Coronary artery (tissue), 2 donors: ENCODE data around the gene MMS19.
"Not testable (repeated sequence)": the region's sequence is repeated elsewhere in the genome, so short reads cannot be mapped to it uniquely, and the experiment has no call there.

Source experiments
- DNase-seq: peaks from one replicate; pipeline ENCODE4 v3.0.0-alpha.2; 2017; ENCODE audit warnings: low spot score
- H3K27ac ChIP-seq, 2 donors: fragments of 200-600 bp; sonication (generic); one replicate each; pipeline ENCODE4 v1.5.1; 2016 to 2019
- H3K4me3 ChIP-seq: fragments of 200-600 bp; sonication (generic); 2 replicates; pipeline ENCODE4 v1.5.1; 2016; ENCODE audit warnings: mild to moderate bottlenecking, moderate library complexity
- TF ChIP-seq, protein P1 (sequence below): fragments of 200-600 bp; sonication (generic); IDR thresholded peaks from one replicate; pipeline ENCODE4 v1.5.1; 2019; ENCODE audit warnings: antibody characterized with exemption

Gene MMS19

GRCh38 chr10:97427571-97428179 is 70.5 kb downstream of the MMS19 start:
- DNase-seq: no peak
- Histone ChIP-seq H3K4me3 (peak overlapping the region; percentile 97), H3K27ac (peak overlapping the region in 1 of 2 donors; percentile 19)
- TF ChIP-seq, protein P1, sequence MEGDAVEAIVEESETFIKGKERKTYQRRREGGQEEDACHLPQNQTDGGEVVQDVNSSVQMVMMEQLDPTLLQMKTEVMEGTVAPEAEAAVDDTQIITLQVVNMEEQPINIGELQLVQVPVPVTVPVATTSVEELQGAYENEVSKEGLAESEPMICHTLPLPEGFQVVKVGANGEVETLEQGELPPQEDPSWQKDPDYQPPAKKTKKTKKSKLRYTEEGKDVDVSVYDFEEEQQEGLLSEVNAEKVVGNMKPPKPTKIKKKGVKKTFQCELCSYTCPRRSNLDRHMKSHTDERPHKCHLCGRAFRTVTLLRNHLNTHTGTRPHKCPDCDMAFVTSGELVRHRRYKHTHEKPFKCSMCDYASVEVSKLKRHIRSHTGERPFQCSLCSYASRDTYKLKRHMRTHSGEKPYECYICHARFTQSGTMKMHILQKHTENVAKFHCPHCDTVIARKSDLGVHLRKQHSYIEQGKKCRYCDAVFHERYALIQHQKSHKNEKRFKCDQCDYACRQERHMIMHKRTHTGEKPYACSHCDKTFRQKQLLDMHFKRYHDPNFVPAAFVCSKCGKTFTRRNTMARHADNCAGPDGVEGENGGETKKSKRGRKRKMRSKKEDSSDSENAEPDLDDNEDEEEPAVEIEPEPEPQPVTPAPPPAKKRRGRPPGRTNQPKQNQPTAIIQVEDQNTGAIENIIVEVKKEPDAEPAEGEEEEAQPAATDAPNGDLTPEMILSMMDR: no peak

DNA sequence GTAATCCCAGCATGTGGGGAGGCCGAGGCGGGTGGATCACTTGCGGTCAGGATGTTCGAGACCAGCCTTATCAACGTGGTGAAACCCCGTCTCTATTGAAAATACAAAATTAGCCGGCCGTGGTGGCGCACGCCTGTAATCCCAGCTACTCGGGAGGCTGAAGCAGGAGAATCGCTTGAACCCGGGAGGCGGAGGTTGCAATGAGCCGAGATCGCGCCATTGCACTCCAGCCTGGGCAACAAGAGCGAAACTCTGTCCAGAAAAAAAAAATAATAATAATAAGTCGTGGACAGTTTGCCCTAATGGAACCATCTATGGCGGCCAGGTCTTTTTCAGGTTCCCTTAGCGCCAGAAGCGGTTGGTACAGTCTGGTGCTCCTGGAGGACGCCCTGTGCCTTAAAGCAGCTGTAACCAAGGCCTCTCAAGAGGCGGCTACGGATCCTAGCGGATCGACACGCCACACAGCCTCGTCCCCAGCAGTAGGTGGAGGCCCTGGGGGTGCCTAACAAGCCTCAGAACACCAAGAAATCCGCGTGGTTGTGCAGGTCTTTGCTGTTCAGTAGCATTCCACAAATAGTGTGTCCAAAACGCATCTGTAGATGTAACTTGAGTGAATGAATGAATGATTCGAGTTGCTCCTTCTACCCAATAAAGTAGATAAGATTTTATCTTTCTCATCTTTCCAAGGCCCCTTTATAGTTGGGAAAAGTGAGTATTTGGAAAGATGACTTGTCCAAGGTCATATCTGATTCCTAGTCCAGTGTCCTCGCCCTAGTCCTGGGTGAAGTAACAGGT is 71.2 kb downstream of the MMS19 start:
- peak overlapping the region; percentile 97 for H3K4me3 ChIP-seq
- peak overlapping the region; percentile 69 to 93 for H3K27ac ChIP-seq
- TF ChIP-seq, protein P1: no peak
- no peak for DNase-seq

GRCh38 chr10:97425964-97426775 is 72.1 kb downstream of the MMS19 start, which contains the start of gene PGAM1:
Gene PGAM1, plus strand, starts transcription at chr10:97426191. Its CDS starts 117 bp downstream, at chr10:97426308.
- TF ChIP-seq, protein P1: peak; percentile 24
- H3K27ac ChIP-seq: peak within 1 kb of the TSS; percentile 70 to 93
- peak within 1 kb of the TSS; percentile 97 for H3K4me3 ChIP-seq
- DNase-seq: peak; percentile 97

DNA sequence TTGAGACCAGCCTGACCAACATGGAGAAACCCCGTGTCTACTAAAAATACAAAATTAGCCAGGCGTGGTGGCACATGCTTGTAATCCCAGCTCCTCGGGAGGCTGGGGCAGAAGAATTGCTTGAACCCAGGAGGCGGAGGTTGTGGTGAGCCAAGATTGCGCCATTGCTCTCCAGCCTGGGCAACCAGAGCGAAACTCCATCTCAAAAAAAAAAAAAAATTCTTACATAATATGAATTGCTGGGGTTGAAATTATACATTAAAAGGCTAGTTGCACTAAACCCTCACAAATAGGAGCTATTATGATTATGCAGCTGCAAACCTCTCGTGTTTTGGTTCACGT is 74.5 kb downstream of the MMS19 start:
- DNase-seq, H3K4me3 ChIP-seq, H3K27ac ChIP-seq: not testable (repeated sequence)

DNA sequence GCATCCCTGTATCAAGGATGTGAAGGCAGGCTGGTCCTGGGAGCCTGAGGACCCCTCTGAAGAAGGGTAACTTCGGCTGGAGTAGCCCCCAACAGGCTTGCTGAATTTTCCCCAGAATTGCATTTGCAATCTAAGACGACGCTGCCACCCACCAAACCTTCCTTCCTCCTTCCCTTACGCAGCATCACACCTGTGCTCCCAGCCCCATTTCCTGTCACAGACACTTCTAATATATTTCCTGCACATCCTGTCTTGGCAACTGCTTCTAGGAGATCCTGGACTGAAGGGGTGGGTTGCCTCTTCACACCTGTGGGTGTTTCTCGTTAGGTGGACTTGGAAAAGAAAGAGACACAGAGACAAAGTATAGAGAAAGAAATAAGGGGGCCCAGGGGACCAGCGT is 81.7 kb downstream of the MMS19 start:
- TF ChIP-seq, protein P1: no peak
- H3K27ac ChIP-seq: no peak overlapping the region
- no peak for DNase-seq
- no peak overlapping the region for H3K4me3 ChIP-seq

- H3K4me3 ChIP-seq: no peak overlapping the region
- no peak overlapping the region for H3K27ac ChIP-seq
- TF ChIP-seq, protein P1: no peak
- DNase-seq: no peak
These were observed 85.3 kb downstream of the MMS19 start for GRCh38 chr10:97412891-97413304.

DNA sequence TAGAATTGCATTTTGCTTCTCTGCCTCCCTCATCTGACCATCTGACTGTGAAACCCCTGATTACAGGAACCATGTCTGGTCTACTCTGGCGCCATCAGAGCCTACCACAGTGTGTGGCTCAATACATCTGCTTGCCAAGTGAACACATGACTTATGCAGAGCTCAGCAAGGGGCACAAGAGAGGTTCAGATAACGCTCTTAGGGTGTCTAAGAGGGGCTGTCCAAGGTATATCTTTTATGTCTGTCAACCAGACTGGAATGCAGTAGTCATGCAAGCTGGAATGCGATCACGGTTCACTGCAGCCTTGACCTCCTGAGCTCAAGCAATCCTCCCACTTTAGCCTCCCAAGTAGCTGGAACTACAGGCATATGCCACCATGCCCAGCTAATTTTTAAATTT is 86.8 kb downstream of the MMS19 start:
- Histone ChIP-seq H3K27ac (no peak overlapping the region), H3K4me3 (no peak overlapping the region)
- no peak for DNase-seq

More for the DNA sequence above, 86.8 kb downstream of the MMS19 start:
- TF ChIP-seq, protein P1: no peak
